Stimulated activated naive B cell treated with anti-CD40 and anti-IgM and Interleukin-4, amounts not matched to agents 10 μg/mL and 1 μg/mL and 100 μg/mL, for 72 hours (primary cell): ENCODE measurements around the gene NEURL4.

Source experiments
- ATAC-seq, 2 donors: fragments of 150-1000 bp; cut with Tn5 transposase; replicated peaks; 2 replicates each; pipeline ENCODE4 v1.10.0; 2021; ENCODE audit warnings: moderate library complexity in 1 of 2
- DNase-seq: peaks from one replicate; pipeline ENCODE4 v3.0.0; 2021
- H3K27ac Mint-ChIP-seq: one replicate; pipeline ENCODE4 v1.8.0; 2022; ENCODE audit warnings: mild to moderate bottlenecking, mixed read lengths
- H3K27me3 Mint-ChIP-seq, 2 donors: one replicate each; pipeline ENCODE4 v1.8.0; 2022; ENCODE audit warnings: mixed read lengths in 2 of 2
- H3K36me3 Mint-ChIP-seq, 2 donors: one replicate each; pipeline ENCODE4 v1.8.0; 2022; ENCODE audit warnings: mixed read lengths in 2 of 2, mild to moderate bottlenecking in 1 of 2
- H3K4me1 Mint-ChIP-seq, 2 donors: one replicate each; pipeline ENCODE4 v1.8.0; 2022; ENCODE audit warnings: mixed read lengths in 2 of 2, mild to moderate bottlenecking in 1 of 2
- H3K4me3 Mint-ChIP-seq, 2 donors: one replicate each; pipeline ENCODE4 v1.8.0; 2022; ENCODE audit warnings: mild to moderate bottlenecking in 2 of 2, mixed read lengths in 2 of 2, moderate library complexity in 1 of 2
- H3K9me3 Mint-ChIP-seq, 2 donors: one replicate each; pipeline ENCODE4 v1.8.0; 2022; ENCODE audit warnings: mixed read lengths in 2 of 2, mild to moderate bottlenecking in 1 of 2

Gene NEURL4

DNA sequence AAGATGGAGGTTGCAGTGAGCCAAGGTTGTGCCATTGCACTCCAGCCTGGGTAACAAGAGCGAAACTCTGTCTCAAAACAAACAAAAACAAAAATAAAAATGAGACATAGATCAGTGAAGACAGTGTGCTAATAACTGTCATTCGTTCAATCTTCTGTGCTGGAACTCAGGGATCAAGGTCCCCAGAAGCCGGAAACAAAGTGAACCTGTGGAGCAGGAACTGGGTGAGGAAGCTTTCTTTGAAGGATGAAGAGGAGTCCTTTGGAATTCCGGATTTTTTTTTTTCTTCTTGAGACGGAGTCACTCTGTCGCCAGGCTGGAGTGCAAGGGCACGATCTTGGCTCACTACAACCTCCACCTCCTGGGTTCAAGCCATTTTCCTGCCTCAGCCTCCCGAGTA is 49.7 kb downstream of the NEURL4 start:
- Mint-ChIP-seq H3K4me3 (no peak overlapping the region), H3K9me3 (no peaks in the 10 kb centered on the region), H3K27ac (no peak overlapping the region), H3K27me3 (peaks cover 22 to 24% of the 10 kb centered on the region in 2 donors), H3K36me3 (no peaks in the 10 kb centered on the region), H3K4me1 (peaks cover 25 to 30% of the 10 kb centered on the region in 2 donors)
- no peak for ATAC-seq
- no peak for DNase-seq

GRCh38 chr17:7266784-7267183 is 62.4 kb downstream of the NEURL4 start:
- ATAC-seq: no peak

More at GRCh38 chr17:7266784-7267183, 62.4 kb downstream of the NEURL4 start:
- H3K4me1 Mint-ChIP-seq: peaks cover 10 to 28% of the 10 kb centered on the region in 2 donors
- H3K9me3 Mint-ChIP-seq: no peaks in the 10 kb centered on the region
- no peak for DNase-seq
- H3K4me3 Mint-ChIP-seq: no peak overlapping the region
- no peak overlapping the region for H3K27ac Mint-ChIP-seq
- H3K36me3 Mint-ChIP-seq: peaks cover 0 to 3% of the 10 kb centered on the region in 2 donors
- peaks cover 19 to 56% of the 10 kb centered on the region in 2 donors for H3K27me3 Mint-ChIP-seq
